ENCODE measurements around the gene KRTAP29-1.
A peak's percentile ranks its signal among the peaks of the same experiment; 100 is the strongest.
"Not testable (repeated sequence)": the region's sequence is repeated elsewhere in the genome, so short reads cannot be mapped to it uniquely, and the experiment has no call there.

Gene KRTAP29-1

GRCh38 chr17:41301916-41302901 lies at the start of gene KRTAP29-1:
KRTAP29-1 (minus strand) TSS chr17:41302851; CDS start chr17:41302851, 0 bp downstream.
- DNase-seq (ENCODE audit: low spot score) = no peak

- DNase-seq (ENCODE audit: low spot score) = no peak
Observed at GRCh38 chr17:41351177-41351576, 48.5 kb upstream of the KRTAP29-1 start.

- not testable (repeated sequence) for DNase-seq (ENCODE audit: low spot score)
Observed at GRCh38 chr17:41350381-41350878, 47.8 kb upstream of the KRTAP29-1 start, which contains the start of gene KRT33A. KRT33A (minus strand) TSS chr17:41350828; CDS start chr17:41350767, 61 bp downstream.

GRCh38 chr17:41347869-41348760 lies 45.5 kb upstream of the KRTAP29-1 start:
- DNase-seq (ENCODE audit: low spot score) = no peak

GRCh38 chr17:41346421-41346820 lies 43.8 kb upstream of the KRTAP29-1 start:
- not testable (repeated sequence) for DNase-seq (ENCODE audit: low spot score)

GRCh38 chr17:41345992-41346391 lies 43.3 kb upstream of the KRTAP29-1 start:
- DNase-seq (ENCODE audit: low spot score) = no peak

GRCh38 chr17:41343029-41343428 lies 40.4 kb upstream of the KRTAP29-1 start:
- no peak for DNase-seq (ENCODE audit: low spot score)

GRCh38 chr17:41340934-41341861 lies 38.5 kb upstream of the KRTAP29-1 start:
- DNase-seq (ENCODE audit: low spot score) = no peak

GRCh38 chr17:41340494-41340893 lies 37.8 kb upstream of the KRTAP29-1 start:
- no peak for DNase-seq (ENCODE audit: low spot score)

- DNase-seq (ENCODE audit: low spot score) = no peak
Observed at GRCh38 chr17:41339571-41340172, 37.0 kb upstream of the KRTAP29-1 start.

GRCh38 chr17:41338961-41339485 lies 36.4 kb upstream of the KRTAP29-1 start:
- no peak for DNase-seq (ENCODE audit: low spot score)

- no peak for DNase-seq (ENCODE audit: low spot score)
Observed at GRCh38 chr17:41335747-41336146, 33.1 kb upstream of the KRTAP29-1 start.

- no peak for DNase-seq (ENCODE audit: low spot score)
Observed at GRCh38 chr17:41334385-41335305, 32.0 kb upstream of the KRTAP29-1 start.

GRCh38 chr17:41333836-41334235 lies 31.2 kb upstream of the KRTAP29-1 start:
- no peak for DNase-seq (ENCODE audit: low spot score)

- no peak for DNase-seq (ENCODE audit: low spot score)
Observed at GRCh38 chr17:41333098-41333497, 30.4 kb upstream of the KRTAP29-1 start.

- DNase-seq (ENCODE audit: low spot score) = no peak
Observed at GRCh38 chr17:41332239-41332638, 29.6 kb upstream of the KRTAP29-1 start.

- no peak for DNase-seq (ENCODE audit: low spot score)
Observed at GRCh38 chr17:41331606-41332005, 29.0 kb upstream of the KRTAP29-1 start.

- peak; percentile 34 for DNase-seq (ENCODE audit: low spot score)
Observed at GRCh38 chr17:41329279-41329948, 26.8 kb upstream of the KRTAP29-1 start.

- DNase-seq (ENCODE audit: low spot score) = no peak
Observed at GRCh38 chr17:41328207-41328606, 25.6 kb upstream of the KRTAP29-1 start.
